Neuron (in vitro differentiated cells): ENCODE data around the gene KRT40.

Experiments used
- H2AFZ ChIP-seq: one replicate; pipeline ENCODE4 v1.6.1; 2013; ENCODE audit warnings: low read depth, mild to moderate bottlenecking, inconsistent platforms, low read length, moderate library complexity
- H3K27me3 ChIP-seq: one replicate; pipeline ENCODE4 v1.6.1; 2013; ENCODE audit warnings: low read length; ENCODE audit not compliant: insufficient read depth
- H3K36me3 ChIP-seq: one replicate; pipeline ENCODE4 v1.6.1; 2013; ENCODE audit warnings: low read length; ENCODE audit not compliant: insufficient read depth
- H3K4me1 ChIP-seq: one replicate; pipeline ENCODE4 v1.6.1; 2013; ENCODE audit warnings: low read length; ENCODE audit not compliant: insufficient read depth
- H3K4me3 ChIP-seq: 2 replicates; pipeline ENCODE4 v1.5.1; 2013; ENCODE audit warnings: mild to moderate bottlenecking, low read length, moderate library complexity
- H3K9me3 ChIP-seq: one replicate; pipeline ENCODE4 v1.6.1; 2013; ENCODE audit warnings: low read length

KRT40 gene

GRCh38 chr17:40958086-40958953, 25.8 kb downstream of the KRT40 start:
- peaks cover 5% of the 10 kb centered on the region for H3K27me3 ChIP-seq
- H3K9me3 ChIP-seq, result no peaks in the 10 kb centered on the region
- no peak overlapping the region for H2AFZ ChIP-seq
- H3K4me3 ChIP-seq, result no peak overlapping the region
- H3K36me3 ChIP-seq, result no peaks in the 10 kb centered on the region
- no peaks in the 10 kb centered on the region for H3K4me1 ChIP-seq

GRCh38 chr17:40956401-40957254, 27.5 kb downstream of the KRT40 start:
- Histone ChIP-seq H3K36me3 (no peaks in the 10 kb centered on the region), H3K4me1 (no peaks in the 10 kb centered on the region), H3K4me3 (no peak overlapping the region), H2AFZ (no peak overlapping the region), H3K9me3 (no peaks in the 10 kb centered on the region), H3K27me3 (peaks cover 5% of the 10 kb centered on the region)

GRCh38 chr17:40953881-40954280, 30.2 kb downstream of the KRT40 start:
- H3K4me3 ChIP-seq, result no peak overlapping the region
- no peak overlapping the region for H2AFZ ChIP-seq
- H3K36me3 ChIP-seq, result no peaks in the 10 kb centered on the region
- peaks cover 6% of the 10 kb centered on the region for H3K27me3 ChIP-seq
- no peaks in the 10 kb centered on the region for H3K4me1 ChIP-seq
- no peaks in the 10 kb centered on the region for H3K9me3 ChIP-seq

- Histone ChIP-seq H3K4me3 (no peak overlapping the region), H3K4me1 (no peaks in the 10 kb centered on the region), H3K36me3 (no peaks in the 10 kb centered on the region), H3K9me3 (no peaks in the 10 kb centered on the region), H2AFZ (no peak overlapping the region), H3K27me3 (peaks cover 6% of the 10 kb centered on the region)
Observed at GRCh38 chr17:40952661-40953060, 31.5 kb downstream of the KRT40 start.

GRCh38 chr17:40952154-40952553, 32.0 kb downstream of the KRT40 start:
- no peaks in the 10 kb centered on the region for H3K36me3 ChIP-seq
- H3K4me3 ChIP-seq, result no peak overlapping the region
- H3K9me3 ChIP-seq, result no peaks in the 10 kb centered on the region
- no peak overlapping the region for H2AFZ ChIP-seq
- H3K4me1 ChIP-seq, result no peaks in the 10 kb centered on the region
- H3K27me3 ChIP-seq, result peaks cover 6% of the 10 kb centered on the region

- Histone ChIP-seq H3K4me3 (no peak overlapping the region), H3K4me1 (no peaks in the 10 kb centered on the region), H2AFZ (no peak overlapping the region), H3K36me3 (no peaks in the 10 kb centered on the region), H3K27me3 (peaks cover 4% of the 10 kb centered on the region), H3K9me3 (no peaks in the 10 kb centered on the region)
Observed at GRCh38 chr17:40951011-40951622, 33.0 kb downstream of the KRT40 start.

- Histone ChIP-seq H3K4me1 (no peaks in the 10 kb centered on the region), H3K4me3 (no peak overlapping the region), H3K9me3 (no peaks in the 10 kb centered on the region), H3K36me3 (no peaks in the 10 kb centered on the region), H2AFZ (no peak overlapping the region), H3K27me3 (peaks cover 4% of the 10 kb centered on the region)
Observed at GRCh38 chr17:40950176-40950575, 34.0 kb downstream of the KRT40 start.

GRCh38 chr17:40949418-40949817, 34.7 kb downstream of the KRT40 start:
- Histone ChIP-seq H3K4me1 (no peaks in the 10 kb centered on the region), H2AFZ (no peak overlapping the region), H3K36me3 (no peaks in the 10 kb centered on the region), H3K9me3 (no peaks in the 10 kb centered on the region), H3K4me3 (no peak overlapping the region), H3K27me3 (peaks cover 4% of the 10 kb centered on the region)

- no peak overlapping the region for H2AFZ ChIP-seq
- no peaks in the 10 kb centered on the region for H3K9me3 ChIP-seq
- H3K4me3 ChIP-seq, result no peak overlapping the region
- no peaks in the 10 kb centered on the region for H3K4me1 ChIP-seq
- no peaks in the 10 kb centered on the region for H3K36me3 ChIP-seq
- H3K27me3 ChIP-seq, result peaks cover 4% of the 10 kb centered on the region
Observed at GRCh38 chr17:40947929-40948328, 36.2 kb downstream of the KRT40 start.

- H3K4me1 ChIP-seq, result no peaks in the 10 kb centered on the region
- H3K9me3 ChIP-seq, result no peaks in the 10 kb centered on the region
- H3K36me3 ChIP-seq, result no peaks in the 10 kb centered on the region
- H2AFZ ChIP-seq, result no peak overlapping the region
- H3K4me3 ChIP-seq, result no peak overlapping the region
- H3K27me3 ChIP-seq, result peaks cover 4% of the 10 kb centered on the region
Observed at GRCh38 chr17:40945414-40945813, 38.7 kb downstream of the KRT40 start.

GRCh38 chr17:40944531-40944930, 39.6 kb downstream of the KRT40 start:
- Histone ChIP-seq H3K4me1 (no peaks in the 10 kb centered on the region), H3K36me3 (no peaks in the 10 kb centered on the region), H3K9me3 (no peaks in the 10 kb centered on the region), H2AFZ (no peak overlapping the region), H3K4me3 (no peak overlapping the region), H3K27me3 (peaks cover 2% of the 10 kb centered on the region)

GRCh38 chr17:40942553-40942952, 41.6 kb downstream of the KRT40 start:
- Histone ChIP-seq H3K4me1 (no peaks in the 10 kb centered on the region), H2AFZ (no peak overlapping the region), H3K4me3 (no peak overlapping the region), H3K9me3 (no peaks in the 10 kb centered on the region), H3K27me3 (peaks cover 2% of the 10 kb centered on the region), H3K36me3 (no peaks in the 10 kb centered on the region)

GRCh38 chr17:40940266-40940665, 43.9 kb downstream of the KRT40 start:
- Histone ChIP-seq H2AFZ (no peak overlapping the region), H3K36me3 (no peaks in the 10 kb centered on the region), H3K27me3 (peaks cover 2% of the 10 kb centered on the region), H3K4me1 (no peaks in the 10 kb centered on the region), H3K9me3 (no peaks in the 10 kb centered on the region), H3K4me3 (no peak overlapping the region)
